HG03159 (cell line): Measurements from ENCODE around the gene ZNF350.
A peak's percentile ranks its signal among the peaks of the same experiment; 100 is the strongest.
"Not testable (repeated sequence)": the region's sequence is repeated elsewhere in the genome, so short reads cannot be mapped to it uniquely, and the experiment has no call there.

Experiments used
- ATAC-seq: cut with Tn5 transposase; IDR thresholded peaks from one replicate; pipeline ENCODE4 v1.9.1; 2021; ENCODE audit warnings: mild to moderate bottlenecking, moderate library complexity; ENCODE audit not compliant: unreplicated experiment

Gene ZNF350

GRCh38 chr19:51975787-51976186 lies 10.9 kb downstream of the ZNF350 start:
- ATAC-seq, result not testable (repeated sequence)

DNA sequence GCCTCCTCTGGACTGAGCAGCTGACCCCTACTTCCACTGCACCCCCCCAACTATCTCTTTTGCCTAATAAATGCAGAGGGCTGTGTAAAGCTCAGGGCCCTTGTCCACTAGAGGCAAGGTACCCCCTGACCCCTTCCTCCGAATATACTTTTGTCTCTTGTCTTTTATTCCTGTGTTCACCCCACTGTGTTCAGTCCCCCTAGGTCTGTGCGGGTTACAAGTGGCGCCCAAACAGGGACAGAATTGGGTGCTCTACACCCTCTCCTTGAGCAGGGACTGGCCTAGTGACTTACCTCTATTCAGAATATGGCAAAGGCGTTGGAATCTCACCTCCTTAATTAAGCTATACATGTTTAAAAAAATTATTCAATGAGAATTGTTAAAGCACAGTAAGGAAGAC lies 15.0 kb downstream of the ZNF350 start:
- no peak for ATAC-seq

- no peak for ATAC-seq
These were observed 15.9 kb downstream of the ZNF350 start for GRCh38 chr19:51970718-51971117.

- no peak for ATAC-seq
These were observed 21.1 kb downstream of the ZNF350 start for GRCh38 chr19:51965583-51965982.

- not testable (repeated sequence) for ATAC-seq
These were observed 25.9 kb downstream of the ZNF350 start for GRCh38 chr19:51960621-51961233.

GRCh38 chr19:51959791-51960190 lies 26.8 kb downstream of the ZNF350 start:
- ATAC-seq, result no peak

GRCh38 chr19:51957846-51958245 lies 28.8 kb downstream of the ZNF350 start:
- ATAC-seq, result not testable (repeated sequence)

GRCh38 chr19:51948975-51949374 lies 37.7 kb downstream of the ZNF350 start:
- ATAC-seq, result no peak

GRCh38 chr19:51946602-51947001 lies 40.0 kb downstream of the ZNF350 start:
- ATAC-seq, result no peak

DNA sequence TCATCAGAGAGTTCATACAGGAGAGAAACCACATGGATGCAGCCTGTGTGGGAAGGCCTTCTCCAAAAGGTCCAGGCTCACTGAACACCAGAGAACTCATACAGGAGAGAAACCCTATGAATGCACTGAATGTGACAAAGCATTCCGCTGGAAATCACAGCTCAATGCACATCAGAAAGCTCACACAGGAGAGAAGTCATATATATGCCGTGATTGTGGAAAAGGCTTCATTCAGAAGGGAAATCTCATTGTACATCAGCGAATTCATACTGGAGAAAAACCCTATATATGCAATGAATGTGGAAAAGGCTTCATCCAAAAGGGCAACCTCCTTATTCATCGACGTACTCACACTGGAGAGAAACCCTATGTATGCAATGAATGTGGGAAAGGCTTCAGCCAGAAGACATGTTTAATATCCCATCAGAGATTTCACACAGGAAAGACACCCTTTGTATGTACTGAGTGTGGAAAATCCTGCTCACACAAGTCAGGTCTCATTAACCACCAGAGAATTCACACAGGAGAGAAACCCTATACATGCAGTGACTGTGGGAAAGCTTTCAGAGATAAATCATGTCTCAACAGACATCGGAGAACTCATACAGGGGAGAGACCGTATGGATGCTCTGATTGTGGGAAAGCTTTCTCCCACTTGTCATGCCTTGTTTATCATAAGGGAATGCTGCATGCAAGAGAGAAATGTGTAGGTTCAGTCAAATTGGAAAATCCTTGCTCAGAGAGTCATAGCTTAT lies 41.7 kb downstream of the ZNF350 start:
- ATAC-seq, result no peak

- ATAC-seq, result no peak
These were observed 47.7 kb downstream of the ZNF350 start for GRCh38 chr19:51938936-51939335.

DNA sequence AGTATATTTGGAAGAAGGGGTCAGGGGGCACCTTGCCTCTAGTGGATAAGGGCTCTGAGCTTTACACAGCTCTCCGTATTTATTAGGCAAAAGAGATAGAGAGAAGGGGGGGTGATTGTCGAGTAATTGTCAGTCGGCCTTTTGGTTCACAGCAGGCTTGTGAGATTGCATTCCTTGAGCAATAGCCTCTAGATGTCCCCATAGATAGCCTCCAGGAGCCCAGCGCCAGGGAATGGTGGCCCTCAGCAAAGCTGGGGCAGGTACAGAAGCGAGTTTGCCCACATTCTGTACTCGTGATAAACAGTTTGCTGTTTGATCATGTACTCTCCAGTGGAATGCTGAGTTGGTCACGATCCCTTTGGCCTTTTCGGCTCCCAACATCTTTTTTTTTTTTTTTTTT lies 54.7 kb downstream of the ZNF350 start:
- no peak for ATAC-seq

GRCh38 chr19:51927859-51928258 lies 58.8 kb downstream of the ZNF350 start:
- no peak for ATAC-seq

GRCh38 chr19:51926784-51927741 lies 59.6 kb downstream of the ZNF350 start, which contains the start of gene ZNF613:
Gene ZNF613 (plus strand): TSS chr19:51927472. CDS start chr19:51936221, 8,749 bp downstream.
- ATAC-seq, result peak; percentile 76

DNA sequence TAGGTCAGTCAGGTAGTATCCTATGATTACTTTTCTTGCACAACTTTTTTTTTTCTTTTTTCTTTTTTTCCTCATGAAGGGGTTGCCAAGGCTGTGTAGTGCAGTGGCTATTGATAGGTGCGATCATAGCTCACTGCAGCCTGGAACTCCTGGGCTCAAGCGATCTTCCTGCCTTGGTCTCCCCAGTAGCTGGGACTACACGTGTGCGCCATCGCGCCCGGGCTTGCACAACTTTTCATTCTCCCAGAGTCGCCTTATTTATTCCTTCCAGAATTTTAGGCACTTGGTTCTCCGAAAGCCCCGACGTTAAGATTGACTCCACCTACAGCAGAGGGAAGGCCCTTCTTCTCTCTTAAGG lies 60.2 kb downstream of the ZNF350 start:
- no peak for ATAC-seq

GRCh38 chr19:51921949-51922348 lies 64.7 kb downstream of the ZNF350 start:
- no peak for ATAC-seq

DNA sequence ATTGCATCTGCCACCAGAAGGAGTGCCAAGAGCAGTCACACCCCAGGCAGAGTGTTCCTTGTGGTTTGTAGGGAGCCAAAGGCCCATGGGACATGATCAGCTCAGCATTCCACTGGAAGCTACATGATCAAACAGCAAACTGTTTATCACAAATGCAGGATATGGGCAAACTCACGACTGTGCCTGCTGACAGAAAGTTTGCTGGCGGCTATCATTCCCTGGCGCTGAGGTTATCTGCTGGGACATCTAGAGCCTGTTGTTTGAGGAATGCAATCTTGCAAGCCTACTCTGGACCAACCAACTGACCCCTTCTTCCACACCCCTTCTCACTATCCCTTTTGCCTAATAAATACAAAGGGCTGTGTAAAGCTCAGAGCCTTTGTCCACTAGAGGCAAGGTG lies 67.0 kb downstream of the ZNF350 start:
- ATAC-seq, result no peak

DNA sequence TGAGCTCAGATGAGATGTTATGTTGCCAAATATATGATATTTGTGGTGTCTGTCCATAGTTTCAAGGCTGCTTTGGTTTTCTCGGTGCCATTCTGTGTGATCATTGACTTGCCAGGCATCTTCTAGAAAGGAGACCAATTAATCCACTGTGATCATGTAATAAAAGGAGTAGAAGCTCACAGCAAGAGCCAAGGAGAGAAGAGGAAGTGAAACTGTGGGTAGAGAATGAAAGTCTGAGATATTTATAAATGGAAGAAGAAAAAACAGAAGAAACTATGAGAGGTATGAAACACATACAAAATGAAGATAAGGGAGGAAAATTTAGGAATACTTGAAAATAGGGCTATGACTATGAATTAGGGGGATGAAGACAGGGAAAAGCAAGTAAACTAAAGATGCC lies 70.5 kb downstream of the ZNF350 start:
- ATAC-seq, result no peak

DNA sequence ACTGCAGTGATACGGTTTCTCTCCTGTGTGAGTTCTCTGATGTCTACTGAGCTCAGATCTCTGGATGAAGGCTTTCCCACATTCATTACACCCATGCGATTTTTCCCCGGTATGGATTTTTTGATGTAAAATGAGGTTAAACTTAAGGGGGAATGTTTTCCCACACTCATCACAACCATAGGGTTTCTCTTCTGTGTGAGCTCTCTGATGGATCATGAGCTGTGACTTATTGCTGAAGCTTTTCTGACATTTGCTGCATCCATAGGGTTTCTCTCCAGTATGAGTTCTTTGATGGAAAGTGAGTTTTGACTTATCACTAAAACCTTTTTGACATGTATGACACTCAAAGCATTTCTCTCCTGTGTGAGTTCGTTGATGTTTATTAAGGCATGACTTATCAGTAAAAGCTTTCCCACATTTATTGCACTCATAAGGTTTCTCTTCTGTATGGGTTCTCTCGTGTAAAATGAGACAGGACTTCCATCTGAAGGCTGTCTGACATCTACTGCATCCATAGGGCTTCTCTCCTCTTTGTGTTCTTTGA lies 71.2 kb downstream of the ZNF350 start:
- no peak for ATAC-seq
